AG10803 (cell line): ENCODE measurements around the gene SNRNP70.
"Not testable (repeated sequence)": the region's sequence is repeated elsewhere in the genome, so short reads cannot be mapped to it uniquely, and the experiment has no call there.

Experiments
- DNase-seq: peaks from one replicate; pipeline ENCODE4 v3.0.0; 2010; ENCODE audit warnings: low read depth
- H3K4me3 ChIP-seq: 2 replicates; pipeline ENCODE4 v1.5.1; 2011; ENCODE audit warnings: mild to moderate bottlenecking, low read length, control low read depth
- TF ChIP-seq, protein P1 (sequence below): conservative IDR thresholded peaks from 2 replicates; pipeline ENCODE4 v1.5.1; 2011; ENCODE audit warnings: mild to moderate bottlenecking, low read length, control low read depth, inconsistent platforms

SNRNP70 gene

DNA sequence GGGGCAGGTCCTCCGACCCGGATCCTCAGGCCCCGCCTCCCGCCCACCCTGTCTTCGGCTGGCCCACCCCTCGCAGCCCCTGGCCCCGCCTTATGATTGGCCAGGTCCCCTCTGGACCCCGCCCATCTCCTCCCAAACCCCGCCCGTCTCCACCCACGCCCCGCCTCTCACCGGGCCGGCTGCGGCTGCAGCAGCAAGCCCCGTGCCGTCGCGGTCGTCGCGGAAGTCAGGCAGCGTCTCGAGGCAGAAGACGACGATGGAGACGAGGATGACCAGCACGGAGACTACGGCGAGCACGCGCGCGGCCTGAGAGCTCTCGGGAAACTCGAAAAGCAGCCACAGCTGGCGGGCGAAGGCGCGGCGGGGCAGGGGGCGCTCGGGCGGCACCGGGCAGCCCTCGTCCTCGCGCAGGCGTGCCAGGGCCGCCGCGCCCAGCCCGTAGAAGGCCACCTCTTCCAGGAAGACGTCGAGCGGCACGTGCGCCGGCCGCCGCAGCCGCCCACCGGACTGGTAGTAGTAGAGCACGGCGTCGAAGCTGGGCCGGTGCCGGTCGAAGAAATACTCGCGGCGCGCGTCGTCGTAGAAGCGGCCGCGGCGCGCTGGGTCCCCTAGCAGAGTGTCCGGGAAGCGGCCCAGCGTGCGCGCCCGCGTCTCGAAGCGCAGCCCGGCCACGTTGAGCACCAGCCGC, 13.2 kb upstream of the SNRNP70 start:
- H3K4me3 ChIP-seq = no peak overlapping the region
- TF ChIP-seq, protein P1, sequence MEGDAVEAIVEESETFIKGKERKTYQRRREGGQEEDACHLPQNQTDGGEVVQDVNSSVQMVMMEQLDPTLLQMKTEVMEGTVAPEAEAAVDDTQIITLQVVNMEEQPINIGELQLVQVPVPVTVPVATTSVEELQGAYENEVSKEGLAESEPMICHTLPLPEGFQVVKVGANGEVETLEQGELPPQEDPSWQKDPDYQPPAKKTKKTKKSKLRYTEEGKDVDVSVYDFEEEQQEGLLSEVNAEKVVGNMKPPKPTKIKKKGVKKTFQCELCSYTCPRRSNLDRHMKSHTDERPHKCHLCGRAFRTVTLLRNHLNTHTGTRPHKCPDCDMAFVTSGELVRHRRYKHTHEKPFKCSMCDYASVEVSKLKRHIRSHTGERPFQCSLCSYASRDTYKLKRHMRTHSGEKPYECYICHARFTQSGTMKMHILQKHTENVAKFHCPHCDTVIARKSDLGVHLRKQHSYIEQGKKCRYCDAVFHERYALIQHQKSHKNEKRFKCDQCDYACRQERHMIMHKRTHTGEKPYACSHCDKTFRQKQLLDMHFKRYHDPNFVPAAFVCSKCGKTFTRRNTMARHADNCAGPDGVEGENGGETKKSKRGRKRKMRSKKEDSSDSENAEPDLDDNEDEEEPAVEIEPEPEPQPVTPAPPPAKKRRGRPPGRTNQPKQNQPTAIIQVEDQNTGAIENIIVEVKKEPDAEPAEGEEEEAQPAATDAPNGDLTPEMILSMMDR = no peak
- DNase-seq = no peak

DNA sequence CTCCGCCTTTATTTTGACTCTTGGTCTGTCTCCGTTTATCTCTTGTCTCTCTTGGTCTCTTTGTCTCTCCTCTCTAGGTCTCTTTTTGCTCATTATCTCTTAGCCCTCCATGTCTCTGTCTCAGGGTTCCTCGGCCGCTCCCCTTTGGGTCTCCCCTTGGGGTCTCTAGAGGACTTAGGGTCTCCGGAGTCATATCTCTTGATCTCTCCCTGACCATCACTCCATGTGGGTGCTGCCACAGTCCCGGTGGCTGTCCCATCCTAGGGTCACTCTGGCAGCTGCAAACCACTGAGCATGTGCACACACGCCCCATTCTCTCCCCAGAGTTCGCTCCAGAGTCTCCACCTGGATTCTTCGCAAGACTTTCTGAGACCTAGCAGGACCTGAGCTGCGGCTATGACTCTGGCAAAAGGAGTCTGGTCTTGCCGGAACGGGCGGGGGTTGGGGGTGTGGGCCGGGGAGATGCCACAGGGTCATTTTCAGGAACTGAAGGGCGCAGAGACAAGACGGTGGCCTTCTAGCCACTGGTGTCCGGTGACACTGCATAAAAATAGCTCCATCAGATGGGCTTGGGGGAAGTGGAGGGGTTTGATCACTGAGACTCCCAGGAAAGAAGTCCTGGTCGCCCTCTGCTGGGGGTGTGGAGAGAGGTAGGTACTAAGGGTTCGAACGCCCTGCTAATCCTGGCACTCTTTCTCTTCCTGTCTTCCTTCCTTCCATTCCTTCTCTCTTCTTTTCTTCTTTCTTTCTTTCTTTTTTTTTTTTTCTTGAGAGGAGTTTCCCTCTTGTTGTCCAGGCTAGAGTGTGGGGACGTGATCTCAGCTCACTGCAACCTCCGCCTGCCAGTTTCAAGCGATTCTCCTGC, 11.5 kb upstream of the SNRNP70 start:
- TF ChIP-seq, protein P1 = peak; percentile 42
- no peak overlapping the region for H3K4me3 ChIP-seq
- no peak for DNase-seq

DNA sequence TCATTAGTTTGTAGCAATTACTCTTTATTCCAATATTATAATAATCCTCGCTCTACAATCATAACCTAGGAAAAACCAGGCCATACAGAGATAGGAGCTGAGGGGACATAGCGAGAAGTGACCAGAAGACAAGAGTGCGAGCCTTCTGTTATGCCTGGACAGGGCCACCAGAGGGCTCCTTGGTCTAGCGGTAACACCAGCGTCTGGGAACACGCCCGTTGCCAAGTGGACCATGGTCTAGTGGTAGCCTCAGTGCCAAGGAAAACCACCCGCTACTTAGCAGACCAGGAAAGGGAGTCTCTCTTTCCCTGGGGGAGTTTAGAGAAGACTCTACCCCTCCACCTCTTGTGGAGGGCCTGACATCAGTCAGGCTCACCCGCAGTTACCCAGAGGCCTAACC, 10.4 kb upstream of the SNRNP70 start:
- TF ChIP-seq, protein P1 = peak; percentile 60
- peak; percentile 67 for DNase-seq
- H3K4me3 ChIP-seq = not testable (repeated sequence)

DNA sequence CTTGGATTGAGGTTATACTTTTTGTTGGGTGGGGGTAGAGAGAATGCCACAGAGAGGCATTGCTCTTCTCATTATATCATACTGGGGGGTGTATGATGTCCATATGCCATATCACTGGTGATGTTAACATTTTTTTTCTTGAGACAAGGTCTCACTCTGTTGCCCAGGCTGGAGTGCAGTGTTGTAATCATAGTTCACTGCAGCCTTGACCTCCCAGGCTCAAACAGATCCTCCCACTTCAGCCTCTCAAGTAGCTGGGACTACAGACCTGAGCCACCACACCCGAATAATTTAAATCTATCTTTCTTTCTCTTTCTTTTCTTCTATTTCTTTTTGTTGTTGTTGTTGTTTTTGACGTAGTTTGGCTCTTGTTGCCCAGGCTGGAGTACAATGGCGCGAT, 4.9 kb upstream of the SNRNP70 start:
- TF ChIP-seq, protein P1 = no peak
- DNase-seq = no peak
- no peak overlapping the region for H3K4me3 ChIP-seq

DNA sequence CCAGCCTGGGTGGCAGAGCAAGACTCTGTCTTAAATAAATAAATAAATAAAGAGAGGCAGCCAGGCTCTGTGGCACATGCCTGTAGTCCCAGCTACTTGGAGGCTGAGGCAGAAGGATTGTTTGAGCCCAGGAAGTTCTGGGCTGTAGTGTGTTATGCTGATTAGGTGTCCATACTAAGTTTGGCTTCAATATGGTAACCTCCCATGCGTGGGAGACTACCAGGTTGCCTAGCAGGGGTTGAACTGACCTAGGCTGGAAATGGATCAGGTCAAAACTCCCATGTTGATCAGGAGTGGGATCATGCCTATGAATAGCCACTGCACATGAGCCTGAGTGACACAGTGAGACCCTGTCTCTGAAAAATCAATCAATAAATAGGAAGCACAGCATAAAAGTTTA, 4.0 kb upstream of the SNRNP70 start:
- no peak for DNase-seq
- H3K4me3 ChIP-seq = no peak overlapping the region
- TF ChIP-seq, protein P1 = no peak

DNA sequence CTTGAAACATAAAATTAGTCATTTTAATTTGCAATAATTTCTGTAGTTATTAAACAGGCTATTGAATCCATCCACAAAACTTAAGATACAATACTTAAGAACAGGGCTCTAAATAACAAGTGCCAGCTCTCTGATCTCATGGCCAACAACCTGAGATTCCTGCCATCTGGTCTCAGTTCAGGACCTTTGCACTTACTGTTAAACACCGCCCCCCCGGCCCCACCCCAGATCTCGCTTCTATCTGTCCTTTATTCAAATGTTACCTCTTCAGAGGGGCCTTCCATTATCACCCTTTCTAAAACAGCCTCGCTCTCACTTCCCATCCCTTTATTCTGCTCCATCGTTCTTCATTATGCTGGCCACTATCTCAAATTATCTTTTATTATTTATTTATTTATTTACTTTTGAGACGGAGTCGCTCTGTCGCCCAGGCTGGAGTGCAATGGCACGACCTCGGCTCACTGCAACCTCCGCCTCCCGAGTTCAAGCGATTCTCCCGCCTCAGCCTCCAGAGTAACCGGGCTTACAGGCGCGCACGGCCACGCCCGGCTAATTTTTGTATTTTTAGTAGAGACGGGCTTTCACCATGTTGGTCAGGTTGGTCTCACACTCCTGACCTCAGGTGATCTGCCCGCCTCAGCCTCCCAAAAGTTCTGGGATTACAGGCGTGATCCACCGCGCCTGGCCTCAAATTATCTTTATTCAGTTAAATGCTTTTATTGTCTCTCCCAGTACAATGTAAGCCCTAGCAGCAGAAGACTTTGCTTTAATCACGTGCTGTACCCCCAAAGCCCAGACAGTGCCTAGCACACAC, 838 bp upstream of the SNRNP70 start:
- TF ChIP-seq, protein P1 = no peak
- H3K4me3 ChIP-seq = peak overlapping the region; percentile 93
- no peak for DNase-seq
